HepG2 (cell line): ENCODE results near the gene TMEM190. TPM values are rescaled to one million over a fixed set of nuclear protein-coding genes. Genes with fewer than 3 reads are reported as not detected.

Source experiments
- CBX1 ChIP-seq: IDR thresholded peaks from one replicate; pipeline ENCODE4 v1.6.1; 2016; ENCODE audit warnings: antibody characterized with exemption, low read depth
- CHD2 ChIP-seq: IDR thresholded peaks from 2 replicates; pipeline ENCODE4 v1.6.1; 2011; ENCODE audit warnings: low read depth, low read length, improper control_type of control experiment
- MIER3 ChIP-seq: IDR thresholded peaks from 2 replicates; pipeline ENCODE4 v1.6.1; 2016; ENCODE audit warnings: missing compliant biosample characterization, borderline replicate concordance
- RBM39 ChIP-seq: fragments of 200-400 bp; formaldehyde crosslinking; IDR thresholded peaks from one replicate; pipeline ENCODE4 v1.6.1; 2018; ENCODE audit warnings: antibody characterized with exemption, mild to moderate bottlenecking, low read depth, low read length; ENCODE audit not compliant: poor library complexity, severe bottlenecking
- XRCC5 ChIP-seq: fragments of 200-400 bp; formaldehyde crosslinking; optimal IDR thresholded peaks from 2 replicates; pipeline ENCODE3; 2017; ENCODE audit warnings: mild to moderate bottlenecking, low read length
- ZBTB3 ChIP-seq: sonication (generic); formaldehyde crosslinking; IDR thresholded peaks from 2 replicates; pipeline ENCODE4 v1.4.0; 2020; ENCODE audit warnings: low read depth, mild to moderate bottlenecking, moderate library complexity, missing genetic modification reagents, borderline replicate concordance
- ZNF543 ChIP-seq: sonication (generic); formaldehyde crosslinking; IDR thresholded peaks from 2 replicates; pipeline ENCODE4 v1.4.0; 2020; ENCODE audit warnings: mild to moderate bottlenecking, missing genetic modification reagents
- ZNF589 ChIP-seq: sonication (generic); formaldehyde crosslinking; conservative IDR thresholded peaks from 2 replicates; pipeline ENCODE4 v1.8.0; 2022; ENCODE audit warnings: mild to moderate bottlenecking, moderate library complexity, missing genetic modification reagents
- ZNF674 ChIP-seq: sonication (generic); formaldehyde crosslinking; IDR thresholded peaks from 2 replicates; pipeline ENCODE4 v1.5.0; 2020; ENCODE audit warnings: low read depth, mild to moderate bottlenecking, missing genetic modification reagents
- ZSCAN21 ChIP-seq: sonication (generic); formaldehyde crosslinking; IDR thresholded peaks from 2 replicates; pipeline ENCODE4 v1.8.0; 2022; ENCODE audit warnings: mild to moderate bottlenecking, missing genetic modification reagents, moderate library complexity, borderline replicate concordance
- polyA plus RNA-seq, 8 experiments: library from polyadenylated mRNA; depleted of rRNA in 3 of 8; stranded (reverse) in 7 of 8; unstranded in 1 of 8; fragments of >200 nt; fragmentation: Illumina TruSeq in 4 of 8; extraction: Trizol in 4 of 8; gene quantifications; 2 replicates each; pipeline versions ENCODE4 v1.2.1 to v1.2.3, GENCODE V29; 2011 to 2016; ENCODE audit warnings: low read depth in 4 of 8, missing spikeins in 1 of 8, mixed read lengths in 1 of 8; ENCODE audit not compliant: insufficient read depth in 1 of 8
- total RNA-seq, 5 experiments: library from RNA; depleted of rRNA; stranded (reverse); fragments of >200 nt; fragmentation: Illumina TruSeq; extraction: Trizol; gene quantifications; 2 replicates each; pipeline ENCODE4 v1.2.3, GENCODE V29; 2016; ENCODE audit warnings: low read depth in 1 of 5
- TF ChIP-seq, protein P1 (sequence below): sonication (generic); formaldehyde crosslinking; IDR thresholded peaks from 2 replicates; pipeline ENCODE4 v1.4.0; 2020; ENCODE audit warnings: missing genetic modification reagents
- TF ChIP-seq, protein P2 (sequence below): sonication (generic); formaldehyde crosslinking; IDR thresholded peaks from 2 replicates; pipeline ENCODE4 v1.5.0; 2020; ENCODE audit warnings: missing genetic modification reagents, mild to moderate bottlenecking, borderline replicate concordance
- TF ChIP-seq, protein P3 (sequence below), 2 experiments: sonication (generic) in 1 of 2; formaldehyde crosslinking in 1 of 2; IDR thresholded peaks; 2 replicates each; pipeline versions ENCODE4 v1.5.1 to v1.6.1; 2011 to 2020; ENCODE audit warnings: borderline replicate concordance in 1 of 2, low read depth in 1 of 2, low read length in 1 of 2, mild to moderate bottlenecking in 1 of 2, missing genetic modification reagents in 1 of 2, moderate library complexity in 1 of 2

TMEM190 gene
- total and polyA plus RNA-seq, 2 of the 13 experiments (the other 11 are each of a cell fraction or from before 2014, with no cell fraction given): 0.35 to 0.83 TPM

DNA sequence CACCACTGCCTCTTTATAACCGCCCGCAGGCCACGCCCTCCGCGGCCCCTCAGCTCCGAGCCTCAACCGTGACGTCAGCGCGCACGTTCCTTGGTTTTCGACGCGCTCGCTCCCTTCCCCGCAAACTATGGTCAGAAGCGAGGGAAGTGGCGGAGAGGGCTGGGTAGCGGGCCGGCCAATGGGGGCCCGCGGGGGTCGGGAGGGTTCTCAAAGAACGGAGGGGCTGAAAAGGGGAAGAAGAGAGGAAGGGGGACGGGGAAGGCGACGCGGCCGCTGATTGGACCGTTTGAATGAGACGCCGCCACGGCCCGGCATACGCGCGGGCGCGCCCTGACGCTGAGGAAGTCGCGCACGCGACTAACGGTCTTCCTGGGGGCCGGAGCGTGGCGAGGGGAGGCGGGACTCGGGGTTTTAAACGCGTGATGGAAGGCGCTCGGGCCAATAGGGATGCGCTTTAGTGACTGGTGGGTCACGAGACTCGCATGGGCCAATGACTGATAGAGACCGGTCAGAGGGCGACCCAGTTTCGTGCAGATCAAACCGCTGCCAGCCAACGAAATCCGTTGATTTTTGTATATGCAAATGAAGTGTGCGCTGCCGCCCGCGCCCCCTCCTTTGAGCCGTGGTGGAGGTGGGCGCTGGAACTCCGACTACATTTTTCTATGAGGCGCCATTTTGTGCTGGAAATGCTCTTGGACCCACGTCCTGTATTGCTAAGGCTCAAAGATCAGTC, 31.3 kb downstream of the TMEM190 start (continued):
- TF ChIP-seq ZBTB3 (CRISPR knock-in tag) (no peak), ZNF543 (peak; percentile 87; the same call in 1 of the 2 replicates), ZSCAN21 (CRISPR knock-in tag) (no peak; the same call in 1 of the 2 replicates), ZNF674 (CRISPR knock-in tag) (no peak), CBX1 (no peak), MIER3 (peak; percentile 39; the same call in 1 of the 2 replicates), RBM39 (no peak), ZNF589 (0 out of 2 replicates have a peak, but pooled peaks have one; percentile 56), XRCC5 (no peak), CHD2 (no peak)
- TF ChIP-seq, protein P1, sequence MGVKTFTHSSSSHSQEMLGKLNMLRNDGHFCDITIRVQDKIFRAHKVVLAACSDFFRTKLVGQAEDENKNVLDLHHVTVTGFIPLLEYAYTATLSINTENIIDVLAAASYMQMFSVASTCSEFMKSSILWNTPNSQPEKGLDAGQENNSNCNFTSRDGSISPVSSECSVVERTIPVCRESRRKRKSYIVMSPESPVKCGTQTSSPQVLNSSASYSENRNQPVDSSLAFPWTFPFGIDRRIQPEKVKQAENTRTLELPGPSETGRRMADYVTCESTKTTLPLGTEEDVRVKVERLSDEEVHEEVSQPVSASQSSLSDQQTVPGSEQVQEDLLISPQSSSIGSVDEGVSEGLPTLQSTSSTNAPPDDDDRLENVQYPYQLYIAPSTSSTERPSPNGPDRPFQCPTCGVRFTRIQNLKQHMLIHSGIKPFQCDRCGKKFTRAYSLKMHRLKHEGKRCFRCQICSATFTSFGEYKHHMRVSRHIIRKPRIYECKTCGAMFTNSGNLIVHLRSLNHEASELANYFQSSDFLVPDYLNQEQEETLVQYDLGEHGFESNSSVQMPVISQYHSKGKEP (CRISPR knock-in tag): no peak; the same call in 1 of the 2 replicates
- TF ChIP-seq, protein P2, sequence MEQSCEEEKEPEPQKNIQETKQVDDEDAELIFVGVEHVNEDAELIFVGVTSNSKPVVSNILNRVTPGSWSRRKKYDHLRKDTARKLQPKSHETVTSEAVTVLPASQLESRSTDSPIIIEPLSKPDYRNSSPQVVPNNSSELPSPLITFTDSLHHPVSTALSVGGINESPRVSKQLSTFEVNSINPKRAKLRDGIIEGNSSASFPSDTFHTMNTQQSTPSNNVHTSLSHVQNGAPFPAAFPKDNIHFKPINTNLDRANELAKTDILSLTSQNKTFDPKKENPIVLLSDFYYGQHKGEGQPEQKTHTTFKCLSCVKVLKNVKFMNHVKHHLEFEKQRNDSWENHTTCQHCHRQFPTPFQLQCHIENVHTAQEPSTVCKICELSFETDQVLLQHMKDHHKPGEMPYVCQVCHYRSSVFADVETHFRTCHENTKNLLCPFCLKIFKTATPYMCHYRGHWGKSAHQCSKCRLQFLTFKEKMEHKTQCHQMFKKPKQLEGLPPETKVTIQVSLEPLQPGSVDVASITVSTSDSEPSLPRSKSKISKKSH (CRISPR knock-in tag): 0 out of 2 replicates have a peak, but pooled peaks have one; percentile 46
- TF ChIP-seq, protein P3, sequence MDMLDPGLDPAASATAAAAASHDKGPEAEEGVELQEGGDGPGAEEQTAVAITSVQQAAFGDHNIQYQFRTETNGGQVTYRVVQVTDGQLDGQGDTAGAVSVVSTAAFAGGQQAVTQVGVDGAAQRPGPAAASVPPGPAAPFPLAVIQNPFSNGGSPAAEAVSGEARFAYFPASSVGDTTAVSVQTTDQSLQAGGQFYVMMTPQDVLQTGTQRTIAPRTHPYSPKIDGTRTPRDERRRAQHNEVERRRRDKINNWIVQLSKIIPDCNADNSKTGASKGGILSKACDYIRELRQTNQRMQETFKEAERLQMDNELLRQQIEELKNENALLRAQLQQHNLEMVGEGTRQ (IDR thresholded peaks at IDR 0.05; ENCODE audit: low read depth, low read length): peak; percentile 69
- TF ChIP-seq, protein P3 (CRISPR knock-in tag; IDR thresholded peaks at IDR 0.05; ENCODE audit: borderline replicate concordance): peak; percentile 77; the same call in 1 of the 2 replicates
